ENCODE measurements around the gene ZFAND5.

Gene ZFAND5

GRCh38 chr9:72306761-72307160, 58.2 kb downstream of the ZFAND5 start:
- Histone ChIP-seq H3K4me2 (ENCODE audit: low read length) (no peak overlapping the region), H3K36me3 (ENCODE audit: control insufficient read depth, insufficient read depth, low read length) (no peaks in the 10 kb centered on the region), H3K79me2 (no peaks in the 10 kb centered on the region), H3K27me3 (ENCODE audit: control insufficient read depth, insufficient read depth, low read length) (no peaks in the 10 kb centered on the region), H2AFZ (no peak overlapping the region), H3K9me3 (ENCODE audit: control insufficient read depth, low read length) (no peaks in the 10 kb centered on the region), H3K4me3 (ENCODE audit: low read depth, low read length) (no peak overlapping the region), H3K4me1 (peaks cover 3% of the 10 kb centered on the region), H3K9ac (no peak overlapping the region), H3K27ac (no peak overlapping the region)
- TF ChIP-seq CTCF (IDR thresholded peaks at IDR 0.05), result no peak

GRCh38 chr9:72305707-72306106, 59.3 kb downstream of the ZFAND5 start:
- Histone ChIP-seq H3K79me2 (no peaks in the 10 kb centered on the region), H3K9me3 (ENCODE audit: control insufficient read depth, low read length) (no peaks in the 10 kb centered on the region), H3K4me1 (peaks cover 3% of the 10 kb centered on the region), H3K4me3 (ENCODE audit: low read depth, low read length) (peak overlapping the region; percentile 6), H3K9ac (no peak overlapping the region), H3K27ac (peak overlapping the region; percentile 81), H3K36me3 (ENCODE audit: control insufficient read depth, insufficient read depth, low read length) (no peaks in the 10 kb centered on the region), H3K27me3 (ENCODE audit: control insufficient read depth, insufficient read depth, low read length) (no peaks in the 10 kb centered on the region), H3K4me2 (ENCODE audit: low read length) (no peak overlapping the region), H2AFZ (peak overlapping the region; percentile 83)
- TF ChIP-seq CTCF (IDR thresholded peaks at IDR 0.05), result no peak

GRCh38 chr9:72305102-72305546, 59.9 kb downstream of the ZFAND5 start:
- H3K4me2 ChIP-seq (ENCODE audit: low read length), result peak overlapping the region; percentile 44
- H2AFZ ChIP-seq, result peak overlapping the region; percentile 83
- H3K27ac ChIP-seq, result peak overlapping the region; percentile 81
- H3K27me3 ChIP-seq (ENCODE audit: control insufficient read depth, insufficient read depth, low read length), result no peaks in the 10 kb centered on the region
- H3K36me3 ChIP-seq (ENCODE audit: control insufficient read depth, insufficient read depth, low read length), result no peaks in the 10 kb centered on the region
- H3K9ac ChIP-seq, result no peak overlapping the region
- peaks cover 3% of the 10 kb centered on the region for H3K4me1 ChIP-seq
- H3K9me3 ChIP-seq (ENCODE audit: control insufficient read depth, low read length), result no peaks in the 10 kb centered on the region
- no peak for TF ChIP-seq CTCF (IDR thresholded peaks at IDR 0.05)
- H3K79me2 ChIP-seq, result no peaks in the 10 kb centered on the region
- peak overlapping the region; percentile 29 for H3K4me3 ChIP-seq (ENCODE audit: low read depth, low read length)

GRCh38 chr9:72304538-72304937, 60.5 kb downstream of the ZFAND5 start:
- Histone ChIP-seq H3K79me2 (no peaks in the 10 kb centered on the region), H3K4me3 (ENCODE audit: low read depth, low read length) (peak overlapping the region; percentile 29), H3K4me1 (peaks cover 3% of the 10 kb centered on the region), H3K27ac (peak overlapping the region; percentile 81), H3K9me3 (ENCODE audit: control insufficient read depth, low read length) (no peaks in the 10 kb centered on the region), H2AFZ (peak overlapping the region; percentile 83), H3K9ac (no peak overlapping the region), H3K4me2 (ENCODE audit: low read length) (peak overlapping the region; percentile 44), H3K36me3 (ENCODE audit: control insufficient read depth, insufficient read depth, low read length) (no peaks in the 10 kb centered on the region), H3K27me3 (ENCODE audit: control insufficient read depth, insufficient read depth, low read length) (no peaks in the 10 kb centered on the region)
- TF ChIP-seq CTCF (IDR thresholded peaks at IDR 0.05), result no peak
